ENCODE measurements around the gene LY9.
"Not testable (repeated sequence)": the region's sequence is repeated elsewhere in the genome, so short reads cannot be mapped to it uniquely, and the experiment has no call there.

The LY9 gene

DNA sequence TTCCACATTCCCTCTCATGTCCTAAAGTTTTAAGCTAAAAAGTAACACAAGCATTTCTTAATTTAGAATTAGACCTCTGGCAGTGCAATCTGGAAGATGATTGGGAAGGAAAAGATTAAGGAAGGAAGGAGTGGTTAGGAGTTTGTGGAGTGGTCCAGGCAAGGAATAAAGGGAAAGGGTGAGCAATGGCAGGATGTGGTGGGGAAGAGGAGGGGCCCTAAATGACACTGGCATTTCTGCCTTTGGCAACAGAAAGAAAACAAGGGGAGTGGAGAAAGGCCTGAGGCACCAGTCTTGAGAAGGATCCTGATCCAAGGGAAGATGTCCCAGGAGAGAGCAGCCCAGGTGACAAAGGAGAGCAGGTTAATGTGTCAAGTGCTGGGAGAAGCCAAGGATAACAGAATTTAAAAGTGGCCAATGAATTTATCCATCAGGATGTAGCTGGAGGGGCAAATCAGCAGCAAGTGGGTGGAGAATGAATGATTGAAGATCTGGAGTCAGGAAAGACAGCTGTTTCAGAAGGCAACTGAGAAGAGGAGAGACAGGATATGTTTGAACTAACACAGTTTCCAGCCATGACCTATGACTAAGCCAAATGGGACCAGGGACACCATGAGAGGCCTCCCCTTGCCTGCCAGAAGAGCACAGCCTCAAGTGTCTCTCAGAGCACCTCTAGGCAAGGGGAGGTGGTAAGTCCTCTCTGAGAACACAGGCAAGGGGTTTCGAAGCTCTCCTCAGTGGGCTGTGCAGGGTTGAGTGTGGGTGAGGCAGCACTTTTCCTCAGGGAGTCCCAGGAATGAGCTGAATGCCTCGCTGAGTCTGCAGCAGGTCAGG, 20.9 kb upstream of the LY9 start:
- peak; percentile 38 for DNase-seq

DNA sequence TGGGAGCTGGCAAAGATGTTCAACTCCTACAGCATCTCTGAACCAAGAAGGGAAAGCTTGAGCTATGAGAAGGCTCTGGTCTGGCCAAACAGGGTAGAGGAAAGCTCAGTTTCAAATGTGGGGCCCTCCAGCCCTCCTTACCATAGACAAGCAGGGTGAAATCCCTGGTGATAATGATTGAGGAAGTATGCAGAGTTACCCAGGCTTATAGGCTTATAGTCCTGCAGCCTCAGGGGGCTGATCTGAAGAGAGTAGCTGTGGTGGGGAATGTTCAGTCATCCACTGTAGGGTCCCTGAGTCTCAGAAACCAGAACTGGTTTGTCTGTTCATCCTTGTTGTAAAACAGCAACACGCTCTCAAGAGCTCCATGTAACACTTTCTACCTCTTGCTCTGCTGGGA, 19.8 kb upstream of the LY9 start:
- DNase-seq: no peak

GRCh38 chr1:160777486-160778089, 18.4 kb upstream of the LY9 start:
- DNase-seq: peak; percentile 61

DNA sequence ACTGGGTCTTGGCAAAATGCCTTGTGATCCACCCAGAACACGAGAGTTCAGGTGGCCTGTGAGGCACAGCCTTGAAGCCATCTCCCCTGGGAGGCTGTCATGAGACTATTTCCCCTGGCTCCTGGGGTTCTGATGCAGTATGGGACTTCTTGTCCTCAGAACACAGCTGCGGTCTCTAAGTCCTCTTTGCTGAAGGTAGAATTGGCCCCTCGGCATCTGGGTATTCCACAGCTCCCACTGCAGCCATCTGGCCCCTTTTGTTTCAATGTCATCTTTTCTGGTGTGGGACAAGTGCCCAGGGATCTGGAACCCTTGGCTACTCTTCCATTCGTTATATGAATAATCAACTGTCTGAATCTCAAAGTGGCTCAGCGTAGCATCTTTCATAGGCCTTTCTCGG, 17.0 kb upstream of the LY9 start:
- DNase-seq: no peak

DNA sequence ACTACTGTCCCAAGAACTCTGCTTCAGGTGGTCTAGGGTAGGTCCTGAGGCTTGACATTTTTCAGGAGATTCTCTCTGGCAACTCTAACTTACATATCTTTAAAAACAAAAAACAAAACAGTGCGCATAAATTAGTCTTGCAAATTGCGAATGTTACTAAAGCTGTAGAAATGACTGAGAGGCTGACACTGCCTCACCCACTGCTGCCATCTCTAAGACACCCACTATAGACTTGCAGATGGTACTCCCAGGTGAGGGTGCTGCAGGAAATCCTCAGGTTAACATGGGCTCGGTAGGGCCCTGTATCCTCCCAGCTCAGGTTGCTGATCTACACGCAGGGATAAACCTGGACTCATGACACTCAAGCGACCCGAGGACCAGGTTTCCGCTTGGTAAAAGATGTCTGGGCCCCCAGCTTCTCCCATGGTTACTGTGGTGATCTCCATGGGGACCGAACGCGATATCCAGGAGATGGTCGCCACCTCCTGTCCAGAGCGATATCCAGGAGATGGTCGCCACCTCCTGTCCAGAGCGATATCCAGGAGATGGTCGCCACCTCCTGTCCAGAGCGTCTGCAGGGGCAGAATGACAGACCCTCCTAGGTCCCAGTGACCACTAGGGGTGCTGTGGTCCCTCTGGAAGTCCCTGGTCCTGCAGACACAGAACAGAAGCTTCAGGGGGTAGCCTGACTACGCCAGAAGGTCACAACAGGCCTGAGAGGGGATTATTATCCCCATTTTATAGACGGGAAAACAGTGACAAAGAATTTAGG, 16.2 kb upstream of the LY9 start:
- peak; percentile 64 for DNase-seq

GRCh38 chr1:160780398-160780755, 15.6 kb upstream of the LY9 start:
- no peak for DNase-seq

DNA sequence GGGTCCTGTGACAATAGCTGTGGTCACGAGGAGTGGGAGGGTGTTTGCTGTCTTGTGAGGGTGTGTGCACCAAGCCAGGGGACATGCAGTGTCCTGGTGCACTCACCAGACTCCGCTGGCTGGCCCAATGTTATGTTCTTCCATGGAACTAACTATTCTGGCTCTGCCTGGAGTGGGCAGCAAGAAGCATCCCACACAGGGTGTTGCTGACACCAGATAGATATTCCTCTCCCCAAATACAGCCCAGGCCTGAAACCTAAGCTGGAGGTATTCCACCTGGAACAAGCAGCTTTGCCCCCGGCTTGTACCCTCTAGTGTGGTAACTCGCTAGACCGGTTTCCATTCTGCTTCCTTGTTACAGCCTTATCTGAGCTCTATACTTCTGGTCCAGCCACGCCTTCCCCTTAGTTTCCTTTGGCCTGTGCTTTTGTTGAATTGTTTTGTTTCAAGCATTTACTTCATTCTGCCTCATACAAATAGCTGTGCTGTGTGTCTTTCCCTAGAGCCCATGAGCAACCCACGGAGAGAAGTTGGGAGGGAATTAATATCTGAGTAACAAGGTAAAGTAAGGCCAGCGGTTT, 14.7 kb upstream of the LY9 start:
- no peak for DNase-seq

DNA sequence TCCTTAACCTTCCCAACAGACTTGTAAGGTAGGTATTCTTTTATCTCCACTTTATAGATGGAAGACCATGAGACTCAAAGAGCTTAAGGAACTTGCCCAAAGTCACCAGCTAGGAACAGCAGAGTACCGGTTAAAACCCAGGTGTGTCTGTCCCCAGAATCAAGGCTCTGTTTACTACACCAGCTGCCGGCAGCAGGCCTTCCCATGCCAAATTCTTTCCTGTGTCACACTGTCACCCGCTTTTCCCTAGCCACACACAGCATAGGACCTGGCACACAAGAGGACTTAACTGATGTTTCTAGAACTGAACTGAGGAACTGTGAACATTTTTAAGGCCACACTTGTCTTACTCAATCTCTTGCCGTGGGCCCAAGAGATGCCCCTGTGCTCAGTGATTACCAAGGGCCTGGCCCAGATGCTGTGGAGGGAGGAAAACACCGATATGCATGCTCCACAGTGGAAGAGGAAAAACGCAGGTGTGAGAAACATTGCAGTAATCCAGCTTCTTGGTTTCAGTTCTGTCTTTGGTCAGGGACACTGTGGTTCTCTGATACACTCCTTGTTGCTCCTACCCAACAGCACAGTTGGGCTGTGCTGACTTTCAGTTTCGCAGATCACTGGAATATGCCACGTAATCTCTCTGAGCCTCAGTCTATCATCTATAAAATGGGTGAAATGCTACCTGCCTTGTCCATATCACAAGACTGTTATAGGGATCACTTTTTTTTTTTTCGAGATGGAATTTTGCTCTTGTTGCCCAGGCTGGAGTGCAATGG, 13.9 kb upstream of the LY9 start:
- DNase-seq: peak; percentile 38

GRCh38 chr1:160782988-160783765, 12.8 kb upstream of the LY9 start:
- not testable (repeated sequence) for DNase-seq

GRCh38 chr1:160789051-160789701, 6.8 kb upstream of the LY9 start:
- DNase-seq: no peak

GRCh38 chr1:160789702-160790611, 6.0 kb upstream of the LY9 start:
- DNase-seq: no peak

DNA sequence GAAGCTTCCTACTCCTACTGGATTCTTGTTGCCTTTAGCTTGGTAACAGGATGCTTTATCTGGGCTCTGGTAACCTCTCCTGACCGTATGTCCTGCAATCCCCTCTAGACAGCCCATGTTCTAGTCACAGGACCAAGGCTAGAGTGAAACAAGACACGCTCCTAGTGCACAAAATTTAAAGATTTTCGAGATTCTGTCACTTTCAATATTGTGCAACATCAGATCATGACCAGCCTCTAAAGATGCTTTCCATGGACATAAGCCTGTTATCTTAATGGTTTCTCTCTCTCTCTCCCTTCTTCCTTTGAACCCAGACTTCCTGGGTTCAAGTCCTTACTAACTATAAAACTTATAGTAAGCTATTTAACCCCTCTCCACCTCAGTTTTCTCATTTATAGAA, 1.6 kb upstream of the LY9 start:
- no peak for DNase-seq

DNA sequence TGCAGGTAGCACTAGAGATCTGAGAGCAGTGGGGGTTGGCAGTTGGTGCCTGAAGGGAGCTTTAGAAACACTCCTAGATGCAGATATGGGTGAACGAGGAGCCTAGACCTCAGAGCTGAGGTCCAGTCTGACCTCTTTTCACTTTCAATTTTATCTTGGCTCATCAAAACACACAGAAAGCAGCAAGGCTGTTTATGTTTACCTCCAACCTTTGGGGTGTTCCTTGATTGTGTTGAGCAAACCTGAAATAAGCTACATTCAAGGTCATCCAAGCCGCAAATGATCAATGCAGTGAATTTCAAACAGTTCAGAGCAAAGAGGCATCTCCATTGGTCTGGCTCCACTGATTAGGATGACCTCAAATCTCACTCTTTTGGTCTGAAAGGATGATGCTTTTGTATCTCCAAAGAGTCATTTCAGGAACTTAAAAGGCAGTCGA, 1.3 kb downstream of the LY9 start:
- DNase-seq: no peak

- peak; percentile 75 for DNase-seq
These were observed 1.9 kb downstream of the LY9 start for GRCh38 chr1:160797861-160798273.

DNA sequence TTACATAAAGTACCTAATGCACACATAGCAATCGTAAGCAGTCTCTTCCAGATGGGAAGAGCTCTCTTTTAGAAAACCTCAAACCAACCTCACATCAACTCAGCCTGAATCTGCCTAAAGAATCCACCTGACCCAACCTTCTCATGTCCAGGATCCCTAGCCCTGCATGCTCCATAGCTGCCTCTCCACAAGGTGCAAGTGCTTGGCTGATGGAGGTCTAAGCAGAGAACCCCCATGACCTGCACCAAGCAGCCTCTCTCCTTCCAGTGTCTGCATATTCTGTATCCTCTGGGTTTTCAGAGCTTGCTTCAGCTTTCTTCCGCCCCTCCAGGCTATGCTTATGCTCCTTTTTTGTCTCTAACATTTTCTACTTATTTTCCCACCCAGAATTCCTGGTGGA, 2.5 kb downstream of the LY9 start:
- DNase-seq: no peak

DNA sequence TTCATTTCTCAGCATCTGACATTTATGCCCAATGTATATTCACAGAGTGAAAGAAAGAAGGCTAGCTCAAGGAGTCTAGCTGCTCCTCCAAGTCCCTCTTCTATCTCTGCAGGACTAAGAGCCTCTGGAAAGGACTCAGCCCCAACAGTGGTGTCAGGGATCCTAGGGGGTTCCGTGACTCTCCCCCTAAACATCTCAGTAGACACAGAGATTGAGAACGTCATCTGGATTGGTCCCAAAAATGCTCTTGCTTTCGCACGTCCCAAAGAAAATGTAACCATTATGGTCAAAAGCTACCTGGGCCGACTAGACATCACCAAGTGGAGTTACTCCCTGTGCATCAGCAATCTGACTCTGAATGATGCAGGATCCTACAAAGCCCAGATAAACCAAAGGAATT, 3.7 kb downstream of the LY9 start:
- no peak for DNase-seq

DNA sequence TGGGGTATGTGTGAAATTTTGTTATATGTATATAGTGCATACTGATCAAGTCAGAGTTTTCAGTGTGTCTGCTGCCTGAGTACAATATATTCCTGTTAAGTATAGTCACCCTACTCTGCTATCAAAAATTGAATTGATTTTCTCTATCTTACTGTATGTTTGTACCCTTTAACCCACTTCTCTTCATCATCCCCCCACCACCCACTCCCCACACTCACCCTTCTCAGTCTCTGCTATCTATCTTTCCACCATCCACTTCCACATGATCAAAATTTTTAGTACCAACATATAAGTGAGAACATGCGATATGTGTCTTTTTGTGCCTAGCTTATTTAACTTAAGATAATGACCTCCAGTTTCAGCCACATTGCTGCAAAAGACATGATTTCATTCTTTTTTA, 4.2 kb downstream of the LY9 start:
- DNase-seq: peak; percentile 54

- no peak for DNase-seq
These were observed 4.9 kb downstream of the LY9 start for GRCh38 chr1:160800645-160801408.

- DNase-seq: no peak
These were observed 6.0 kb downstream of the LY9 start for GRCh38 chr1:160801836-160802580.
